Retina (tissue), 1 donor: Measurements from ENCODE around the gene EMILIN2.
A peak's percentile ranks its signal among the peaks of the same experiment; 100 is the strongest.

ENCODE experiments used
- DNase-seq: peaks from one replicate; pipeline ENCODE4 v3.0.0-alpha.2; 2016

The EMILIN2 gene

DNA sequence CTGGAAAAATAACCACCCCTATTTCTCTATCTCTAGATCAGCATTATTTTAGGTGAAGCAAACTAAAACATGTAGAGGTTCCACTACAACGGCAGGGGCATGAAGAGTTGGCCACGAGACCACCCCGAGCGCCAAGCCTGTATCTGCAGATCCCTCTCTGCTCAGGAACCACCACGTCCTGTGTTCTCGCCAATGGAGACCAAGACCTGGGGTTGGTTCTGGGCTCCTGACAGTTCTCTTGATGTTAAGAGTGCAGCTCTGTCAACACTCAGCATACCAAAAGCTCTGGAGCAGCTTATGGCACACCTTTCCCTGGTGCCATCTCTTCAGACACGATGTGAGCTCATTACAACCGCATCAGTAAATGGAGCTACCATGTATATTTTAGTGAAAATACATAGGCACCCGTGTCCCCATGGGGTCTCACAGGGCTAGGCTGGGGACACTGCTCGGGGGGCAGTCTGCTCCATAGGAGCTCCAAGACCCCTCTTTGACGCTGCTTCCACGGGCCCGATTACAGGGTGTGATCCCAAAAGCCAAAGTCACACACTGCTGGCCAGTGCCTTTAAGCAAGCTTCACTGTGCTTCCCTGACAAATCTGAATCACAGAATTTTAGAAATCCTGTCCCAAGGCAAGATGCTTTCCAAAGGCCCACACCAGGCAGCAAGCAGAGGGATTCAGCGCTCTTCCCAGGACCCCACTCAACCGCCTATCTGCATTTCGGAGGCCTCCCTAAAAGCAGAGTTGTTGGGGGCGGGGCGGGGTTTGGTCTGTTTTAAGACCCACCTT, 72.2 kb downstream of the EMILIN2 start:
- DNase-seq, result no peak

DNA sequence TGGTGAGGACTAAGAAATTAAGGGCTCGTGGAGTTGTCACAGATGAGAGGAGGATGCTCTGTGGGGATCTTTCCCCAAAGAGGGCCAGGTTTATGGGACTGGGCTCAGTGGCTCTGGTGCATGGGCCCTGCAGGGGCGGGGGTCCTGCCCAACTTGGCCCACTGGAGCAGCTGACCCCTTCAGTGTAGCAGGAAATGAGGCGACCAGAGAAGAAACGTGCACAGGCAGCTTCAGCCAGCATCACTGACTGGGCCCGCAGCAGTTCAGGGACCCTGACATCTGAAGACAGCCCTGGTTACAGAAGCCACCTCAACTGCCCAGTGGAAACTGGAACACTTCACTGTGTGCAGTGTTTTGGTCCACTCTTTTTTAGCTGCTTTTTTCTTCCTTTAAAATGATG, 72.8 kb downstream of the EMILIN2 start:
- no peak for DNase-seq

GRCh38 chr18:2920027-2920426, 73.2 kb downstream of the EMILIN2 start:
- DNase-seq, result no peak

GRCh38 chr18:2920546-2921343, 73.9 kb downstream of the EMILIN2 start:
- DNase-seq, result no peak

DNA sequence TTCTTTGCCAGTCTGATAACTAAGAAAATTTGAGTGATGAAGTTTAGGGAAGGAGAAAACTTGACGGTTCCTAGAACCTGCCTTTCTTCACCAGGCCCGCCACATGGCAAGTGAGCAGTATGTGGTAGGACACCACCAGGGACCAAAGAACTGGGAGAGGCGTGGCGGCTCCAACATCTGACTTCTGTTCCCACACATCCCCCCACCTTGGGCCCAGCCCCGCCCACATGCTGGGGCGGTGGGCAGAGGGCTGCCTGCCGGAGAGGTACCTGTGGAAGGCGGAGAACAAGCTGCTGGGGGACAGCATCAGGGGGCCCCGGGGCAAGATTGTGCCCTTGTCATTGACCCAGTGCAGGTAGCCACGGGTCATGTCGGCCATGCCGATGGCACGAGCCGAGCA, 75.0 kb downstream of the EMILIN2 start:
- DNase-seq, result no peak

- no peak for DNase-seq
These were observed 76.7 kb downstream of the EMILIN2 start for GRCh38 chr18:2923464-2923863.

- no peak for DNase-seq
These were observed 78.1 kb downstream of the EMILIN2 start for GRCh38 chr18:2924920-2925319.

DNA sequence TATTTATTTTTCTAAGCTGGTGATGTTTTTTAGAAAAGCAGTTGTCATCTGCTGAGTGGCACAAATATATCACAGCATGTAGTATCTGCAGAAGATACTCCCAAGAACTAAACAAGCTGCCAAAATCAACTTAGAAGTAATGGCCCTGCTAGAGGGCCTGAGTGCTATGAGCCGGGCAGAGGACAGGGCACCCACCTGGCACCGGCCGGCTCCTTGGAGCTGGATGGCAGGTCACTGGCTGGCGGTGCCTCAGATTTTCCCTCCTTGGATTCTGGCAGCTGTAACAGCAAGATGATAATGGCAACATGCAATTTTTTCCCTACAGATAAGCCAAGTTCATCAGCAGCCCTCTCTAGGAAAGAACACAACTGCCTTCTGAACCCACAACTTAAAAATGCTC, 79.7 kb downstream of the EMILIN2 start:
- no peak for DNase-seq

DNA sequence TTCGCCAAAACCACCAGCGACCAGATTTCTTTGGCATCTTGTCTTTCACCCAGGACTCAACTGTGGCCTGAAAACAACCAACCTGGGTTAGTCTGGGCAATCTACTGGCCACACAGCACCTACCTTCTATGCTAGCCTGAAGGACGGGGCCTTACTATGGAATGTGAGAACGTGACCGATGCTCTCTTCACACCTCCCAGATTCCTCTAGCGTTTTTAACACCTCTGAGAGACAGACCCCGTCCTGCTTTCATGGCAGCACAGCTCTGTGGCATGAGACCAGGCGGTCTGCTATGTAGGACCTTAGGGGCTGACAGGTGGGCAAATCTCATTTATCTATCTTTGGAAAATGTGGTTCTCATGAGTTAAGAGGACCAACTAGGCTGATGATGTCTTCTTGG, 80.9 kb downstream of the EMILIN2 start:
- DNase-seq, result no peak

- peak; percentile 55 for DNase-seq
These were observed 85.7 kb downstream of the EMILIN2 start for GRCh38 chr18:2932247-2933181.

DNA sequence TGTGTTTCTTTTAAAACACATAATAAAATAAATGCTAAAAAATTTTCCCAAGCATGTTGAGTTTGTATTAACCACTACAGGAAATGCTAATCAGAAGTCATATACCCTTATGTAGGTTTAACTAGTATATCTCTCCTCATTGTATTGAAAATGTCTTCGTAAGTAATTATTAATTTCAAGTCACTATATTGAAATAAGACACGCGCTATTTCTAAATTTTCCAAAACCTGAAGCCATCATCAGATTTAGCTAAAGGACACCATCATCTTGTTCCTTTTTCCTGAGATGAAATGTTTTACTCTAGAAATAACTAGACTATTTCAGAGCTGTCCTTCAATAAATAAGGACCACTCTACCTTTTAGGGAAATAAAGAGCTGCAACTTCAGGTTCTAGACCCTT, 87.2 kb downstream of the EMILIN2 start:
- DNase-seq, result no peak

- DNase-seq, result no peak
These were observed 88.8 kb downstream of the EMILIN2 start for GRCh38 chr18:2935438-2936192.

DNA sequence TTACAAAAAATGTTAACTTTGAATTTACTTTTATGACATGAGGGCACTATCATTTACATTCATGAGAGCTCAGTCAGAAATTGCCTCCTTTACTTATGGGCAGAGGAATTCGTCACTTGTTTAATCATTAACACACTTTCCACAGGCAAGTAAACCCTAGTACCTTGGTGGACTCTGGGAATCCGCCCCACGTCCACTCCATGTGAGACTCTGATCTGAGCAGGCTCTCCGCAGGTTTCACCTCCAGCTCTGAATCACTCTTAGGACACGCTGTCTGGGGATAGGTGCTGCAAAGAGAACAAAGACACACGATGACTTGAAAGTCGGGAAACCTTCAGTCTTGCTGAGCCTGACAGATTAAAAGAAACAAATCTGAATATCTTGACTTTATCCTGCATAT, 92.5 kb downstream of the EMILIN2 start:
- DNase-seq, result no peak

- DNase-seq, result no peak
These were observed 101.2 kb downstream of the EMILIN2 start for GRCh38 chr18:2948038-2948437.

DNA sequence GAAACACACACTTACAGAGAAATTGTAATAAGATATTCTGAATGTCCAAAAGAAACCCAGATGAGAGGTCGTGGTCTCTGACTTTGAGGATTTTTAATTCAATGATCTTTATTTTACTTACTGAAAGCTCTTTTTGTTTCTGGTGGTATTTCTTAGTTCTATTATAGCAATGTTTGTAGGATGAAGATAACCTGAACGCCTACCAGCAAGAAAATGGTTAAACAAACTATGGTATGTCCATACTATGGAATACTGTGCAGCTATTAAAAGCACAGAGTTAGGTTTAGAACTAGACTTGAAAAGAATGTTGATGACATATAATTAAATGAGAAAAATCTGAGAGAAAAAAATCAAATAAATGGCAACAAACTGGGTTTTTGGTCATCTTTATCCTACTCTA, 105.8 kb downstream of the EMILIN2 start:
- no peak for DNase-seq

- DNase-seq, result no peak
These were observed 107.3 kb downstream of the EMILIN2 start for GRCh38 chr18:2953935-2954653.

- DNase-seq, result no peak
These were observed 108.3 kb downstream of the EMILIN2 start for GRCh38 chr18:2954869-2955645.

GRCh38 chr18:2956056-2956455, 109.2 kb downstream of the EMILIN2 start:
- no peak for DNase-seq

DNA sequence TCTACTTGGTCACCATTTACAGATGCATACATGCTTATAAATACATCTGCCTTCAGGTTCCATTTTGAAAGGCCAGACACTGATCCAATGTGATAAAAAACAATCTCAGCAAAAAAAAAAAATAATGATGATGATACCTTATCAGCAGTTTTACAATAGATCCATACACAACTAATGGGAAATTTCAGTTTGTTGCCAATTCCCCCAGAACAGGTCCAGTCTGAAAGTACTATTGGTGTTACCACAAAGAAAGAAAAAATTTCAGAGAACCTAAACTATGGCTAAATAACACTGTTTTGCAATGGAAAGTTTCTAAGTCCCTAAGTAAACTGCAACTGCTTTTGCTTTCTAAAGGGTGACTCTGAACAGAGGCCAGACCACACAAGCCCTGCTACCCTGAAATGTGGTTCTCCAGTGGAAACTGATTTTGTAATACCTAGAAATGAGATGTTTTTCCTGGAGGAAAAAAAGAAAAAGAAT, 112.1 kb downstream of the EMILIN2 start:
- no peak for DNase-seq

DNA sequence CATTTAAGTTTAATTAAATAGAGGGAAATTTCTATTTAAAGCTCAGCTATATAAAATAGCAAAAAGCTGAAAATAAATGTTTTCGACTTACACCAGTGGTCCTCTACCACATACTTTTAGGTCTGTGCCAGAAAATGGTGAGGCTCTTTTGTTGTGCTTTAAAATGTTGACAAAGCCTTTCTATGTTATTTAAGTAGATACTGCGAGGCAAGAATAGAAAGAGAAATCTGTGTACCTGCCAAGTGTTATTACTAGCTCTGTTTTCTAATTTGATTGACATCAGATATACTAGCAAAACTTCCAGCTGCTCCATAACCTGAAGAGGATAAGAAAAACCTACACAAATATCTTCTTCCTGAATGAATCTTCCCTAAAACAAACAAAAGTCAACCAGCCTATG, 112.5 kb downstream of the EMILIN2 start:
- DNase-seq, result no peak
